Activated CD4-positive, alpha-beta T cell treated with anti-CD3 and anti-CD28 coated beads for 48 hours (primary cell): ENCODE data around the gene KCNK6.
"Not testable (repeated sequence)": the region's sequence is repeated elsewhere in the genome, so short reads cannot be mapped to it uniquely, and the experiment has no call there.

ENCODE experiments used
- DNase-seq: peaks from one replicate; pipeline ENCODE4 v3.0.0-alpha.2; 2020

Gene KCNK6

DNA sequence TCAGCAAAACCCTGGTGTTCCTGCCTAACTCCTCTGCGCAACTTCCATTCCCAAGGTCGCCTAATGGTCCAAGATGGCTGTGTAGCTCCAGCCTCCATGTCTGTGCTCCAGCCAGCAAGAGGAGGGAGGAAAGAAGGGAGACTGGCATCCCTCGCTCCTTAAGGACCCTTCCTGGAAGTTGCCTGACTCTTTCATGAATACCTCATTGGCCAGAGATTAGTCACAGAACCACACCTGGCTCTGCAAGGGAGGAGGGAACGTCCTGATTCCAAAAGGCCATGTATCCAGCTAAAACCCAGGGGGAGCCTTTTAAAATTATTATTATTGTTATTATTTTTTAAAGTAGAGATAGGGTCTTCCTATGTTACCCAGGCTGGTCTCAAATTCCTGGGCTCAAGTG, 4.8 kb downstream of the KCNK6 start:
- DNase-seq: no peak

DNA sequence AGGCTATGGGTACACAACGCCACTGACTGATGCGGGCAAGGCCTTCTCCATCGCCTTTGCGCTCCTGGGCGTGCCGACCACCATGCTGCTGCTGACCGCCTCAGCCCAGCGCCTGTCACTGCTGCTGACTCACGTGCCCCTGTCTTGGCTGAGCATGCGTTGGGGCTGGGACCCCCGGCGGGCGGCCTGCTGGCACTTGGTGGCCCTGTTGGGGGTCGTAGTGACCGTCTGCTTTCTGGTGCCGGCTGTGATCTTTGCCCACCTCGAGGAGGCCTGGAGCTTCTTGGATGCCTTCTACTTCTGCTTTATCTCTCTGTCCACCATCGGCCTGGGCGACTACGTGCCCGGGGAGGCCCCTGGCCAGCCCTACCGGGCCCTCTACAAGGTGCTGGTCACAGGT, 6.9 kb downstream of the KCNK6 start:
- DNase-seq: no peak

DNA sequence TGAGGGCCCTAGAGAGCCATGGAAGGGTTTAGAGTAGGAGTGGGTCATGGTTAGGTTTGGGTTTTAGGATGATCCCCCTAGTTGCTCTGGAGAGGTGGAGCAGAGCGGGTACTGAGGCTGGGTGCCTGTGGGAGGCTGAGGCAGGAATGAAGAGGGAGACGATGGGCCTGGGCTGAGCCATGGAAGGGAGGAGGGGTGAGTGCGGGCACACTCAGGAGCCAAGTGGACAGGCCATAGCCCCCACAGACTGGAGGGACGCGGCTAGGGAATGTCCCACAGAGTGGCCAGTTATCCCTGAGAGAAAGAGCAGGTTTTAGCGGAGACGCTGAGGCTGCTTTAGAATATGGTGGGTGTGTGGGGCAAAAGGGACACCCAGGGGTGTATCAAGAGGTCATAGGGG, 10.0 kb downstream of the KCNK6 start:
- no peak for DNase-seq

DNA sequence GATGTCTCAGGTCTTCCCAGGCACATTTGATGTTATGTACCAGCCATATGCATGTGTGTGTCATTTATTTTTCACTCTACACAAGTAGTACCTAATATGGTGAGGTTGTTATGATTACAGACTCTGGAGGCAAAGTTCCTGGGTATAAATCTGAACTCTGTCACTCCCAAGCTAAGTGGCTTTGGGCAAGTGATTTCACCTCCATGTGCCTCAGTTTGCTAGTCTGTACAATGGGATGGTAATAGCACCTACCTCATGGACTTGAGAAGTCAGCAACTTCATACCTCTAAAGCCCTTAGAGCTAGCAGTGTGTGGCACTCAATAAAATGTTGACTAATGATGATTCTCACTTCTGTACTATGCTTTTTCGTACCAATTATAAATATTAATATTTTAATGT, 12.1 kb downstream of the KCNK6 start:
- DNase-seq: no peak

DNA sequence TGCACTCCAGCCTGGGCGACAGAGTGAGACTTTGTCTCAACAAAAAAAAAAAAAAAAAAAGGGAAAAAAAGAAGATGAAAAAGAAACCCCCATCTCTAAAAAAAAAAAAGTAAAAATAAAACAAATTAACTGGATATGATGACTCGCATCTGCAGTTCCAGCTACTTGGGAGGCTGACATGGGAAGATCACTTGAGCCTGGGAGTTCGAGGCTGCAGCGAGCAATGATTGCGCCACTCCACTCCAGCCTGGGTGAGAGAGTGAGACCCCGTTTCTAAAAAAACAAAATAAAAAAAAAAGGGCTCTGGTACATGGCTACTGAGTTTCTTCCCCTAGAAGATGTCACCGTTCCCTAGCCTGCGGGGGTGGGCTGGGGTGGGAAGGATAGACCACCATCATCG, 13.6 kb downstream of the KCNK6 start:
- DNase-seq: no peak

DNA sequence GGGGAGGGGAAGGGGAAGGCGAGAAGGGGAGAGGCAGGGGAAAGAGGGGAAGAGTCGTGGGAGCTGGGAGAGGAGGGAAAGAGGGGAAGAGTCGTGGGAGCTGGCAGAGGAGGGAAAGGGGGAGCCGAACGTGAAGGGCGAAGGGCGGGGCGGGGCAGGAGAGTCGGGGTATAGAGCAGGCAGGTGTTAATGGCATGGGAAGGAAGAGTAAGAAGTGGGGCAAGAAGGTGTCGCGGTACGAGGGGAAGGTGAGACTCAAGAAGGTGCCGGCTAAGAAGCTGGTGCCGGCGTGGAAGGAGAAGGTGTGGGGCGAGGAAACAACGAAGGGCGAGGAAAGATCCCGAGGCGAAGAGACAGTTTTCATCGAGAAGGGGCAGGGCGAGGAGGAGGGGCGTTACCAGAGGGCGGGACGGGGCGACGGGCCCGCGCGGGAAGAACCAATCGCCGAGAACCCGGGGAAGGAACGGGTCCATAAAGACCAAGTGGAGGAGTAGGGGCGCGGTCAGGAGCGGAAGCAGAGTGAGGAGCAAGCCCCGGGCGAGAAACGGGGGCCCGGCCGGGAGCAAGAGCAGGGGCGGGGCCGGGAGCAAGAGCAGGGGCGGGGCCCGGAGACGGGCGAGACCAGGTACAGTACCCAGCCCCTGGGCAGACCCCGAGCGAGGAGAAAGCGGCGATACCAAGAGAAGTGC, 16.4 kb downstream of the KCNK6 start:
- peak; percentile 98 for DNase-seq

DNA sequence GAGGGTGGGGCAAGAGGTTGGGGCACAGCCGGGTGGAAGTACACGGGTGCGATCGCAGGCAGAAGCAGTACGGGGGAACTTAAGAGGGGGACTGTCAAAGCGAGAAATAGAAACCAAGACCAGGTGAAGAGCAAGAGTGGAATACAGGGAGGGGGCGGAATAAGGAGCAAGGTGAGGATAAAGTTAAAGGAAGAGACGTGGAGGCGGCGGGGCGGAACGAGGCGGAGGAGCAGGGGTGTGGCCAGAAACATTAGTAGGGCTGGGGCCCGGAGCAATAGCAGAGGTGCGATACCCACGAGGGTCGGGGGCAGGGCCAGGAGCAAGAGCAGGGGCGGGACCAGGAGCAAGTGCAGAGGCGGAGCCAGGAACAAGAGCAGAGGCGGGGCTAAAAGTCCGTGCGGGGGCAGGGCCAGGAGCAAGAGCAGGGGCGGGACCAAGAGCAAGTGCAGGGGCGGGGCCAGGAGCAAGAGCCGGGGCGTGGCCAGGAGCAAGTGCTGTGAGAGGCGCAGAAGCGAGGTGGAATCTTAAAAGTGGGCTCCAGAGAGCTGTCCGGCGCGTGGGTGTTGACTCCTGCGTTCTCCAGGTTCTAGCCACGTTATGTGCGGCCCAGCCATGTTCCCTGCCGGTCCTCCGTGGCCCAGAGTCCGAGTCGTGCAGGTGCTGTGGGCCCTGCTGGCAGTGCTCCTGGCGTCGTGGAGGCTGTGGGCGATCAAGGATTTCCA, 17.2 kb downstream of the KCNK6 start:
- DNase-seq: peak; percentile 98

DNA sequence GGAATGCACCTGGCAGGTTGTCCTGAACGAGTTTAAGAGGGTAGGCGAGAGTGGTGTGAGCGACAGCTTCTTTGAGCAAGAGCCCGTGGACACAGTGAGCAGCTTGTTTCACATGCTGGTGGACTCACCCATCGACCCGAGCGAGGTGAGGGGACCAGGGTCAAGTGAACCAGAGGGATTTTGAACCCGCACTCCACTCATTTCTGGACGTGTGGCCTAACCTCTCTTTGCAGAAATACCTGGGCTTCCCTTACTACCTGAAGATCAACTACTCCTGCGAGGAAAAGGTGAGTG, 17.7 kb downstream of the KCNK6 start:
- no peak for DNase-seq

DNA sequence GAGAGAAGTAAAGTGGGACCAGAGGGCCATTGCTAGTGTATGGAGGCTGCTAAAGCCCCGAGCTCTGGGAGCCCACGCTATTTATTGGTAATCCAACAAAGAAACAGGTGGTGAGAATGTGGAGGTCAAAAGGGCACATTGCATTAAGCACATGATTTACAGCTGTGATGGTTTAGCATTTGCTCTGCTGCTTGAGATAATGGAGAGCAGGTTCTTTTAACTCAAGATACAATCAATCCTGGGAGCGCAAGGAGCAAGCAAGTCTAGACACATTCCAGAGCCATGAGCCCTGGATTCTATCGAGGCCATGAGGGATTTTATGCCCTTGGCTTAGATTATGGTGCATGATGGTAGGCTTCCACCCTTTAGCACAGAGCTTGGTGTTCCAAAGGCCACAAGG, 19.4 kb downstream of the KCNK6 start:
- DNase-seq: not testable (repeated sequence)

DNA sequence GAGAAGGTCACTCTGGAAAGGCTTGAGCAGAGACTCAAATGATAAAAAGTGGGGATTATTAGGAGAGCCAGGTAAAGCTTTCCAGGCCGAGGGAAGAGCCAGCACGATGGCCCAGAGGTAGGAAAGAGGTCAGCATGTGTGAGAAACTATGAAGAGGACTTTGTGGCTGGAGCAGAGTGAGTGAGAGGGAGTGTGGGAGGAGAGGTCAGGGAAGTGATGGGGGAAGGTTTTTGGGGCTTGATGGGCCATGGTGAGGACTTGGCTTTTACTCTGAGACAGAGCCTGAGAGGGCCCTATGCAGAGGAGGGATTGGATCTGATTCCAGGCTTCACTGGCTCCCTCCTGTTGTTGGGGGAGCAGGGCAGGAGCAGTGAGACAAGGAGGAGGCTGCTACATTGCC, 21.3 kb downstream of the KCNK6 start:
- DNase-seq: no peak

DNA sequence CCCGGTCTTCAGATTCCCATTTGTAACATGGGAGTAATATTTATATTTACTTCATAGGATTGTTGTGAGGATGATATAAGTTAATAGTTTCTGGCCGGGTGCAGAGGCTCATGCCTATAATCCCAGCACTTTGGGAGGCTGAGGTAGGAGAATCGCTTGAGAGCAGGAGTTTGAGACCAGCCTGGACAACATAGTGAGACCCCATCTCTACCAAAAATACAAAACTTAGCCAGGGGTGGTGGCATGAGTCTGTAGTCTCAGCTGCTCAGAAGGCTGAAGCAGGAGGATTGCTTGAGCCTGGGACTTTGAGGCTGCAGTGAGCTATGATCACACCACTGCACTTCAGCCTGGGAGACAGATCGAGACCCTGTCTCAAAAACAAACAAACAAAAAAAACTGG, 27.2 kb downstream of the KCNK6 start:
- no peak for DNase-seq

DNA sequence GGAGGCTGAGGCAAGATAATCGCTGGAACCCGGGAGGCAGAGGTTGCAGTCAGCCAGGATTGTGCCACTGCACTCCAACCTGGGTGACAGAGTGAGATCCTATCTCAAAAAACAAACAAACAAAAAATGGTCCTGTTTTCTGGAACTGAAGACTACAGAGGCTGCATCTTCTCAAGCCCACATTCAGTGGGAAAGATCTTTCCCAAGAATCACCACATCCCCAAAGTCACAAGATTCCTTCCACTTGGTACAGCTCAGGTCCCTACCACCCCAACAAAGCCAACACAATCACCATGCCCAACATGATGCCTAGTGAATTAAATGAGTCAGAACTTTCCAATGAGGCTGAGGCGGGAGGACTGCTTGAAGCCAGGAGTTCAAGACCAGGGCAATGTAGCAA, 31.2 kb downstream of the KCNK6 start:
- no peak for DNase-seq

DNA sequence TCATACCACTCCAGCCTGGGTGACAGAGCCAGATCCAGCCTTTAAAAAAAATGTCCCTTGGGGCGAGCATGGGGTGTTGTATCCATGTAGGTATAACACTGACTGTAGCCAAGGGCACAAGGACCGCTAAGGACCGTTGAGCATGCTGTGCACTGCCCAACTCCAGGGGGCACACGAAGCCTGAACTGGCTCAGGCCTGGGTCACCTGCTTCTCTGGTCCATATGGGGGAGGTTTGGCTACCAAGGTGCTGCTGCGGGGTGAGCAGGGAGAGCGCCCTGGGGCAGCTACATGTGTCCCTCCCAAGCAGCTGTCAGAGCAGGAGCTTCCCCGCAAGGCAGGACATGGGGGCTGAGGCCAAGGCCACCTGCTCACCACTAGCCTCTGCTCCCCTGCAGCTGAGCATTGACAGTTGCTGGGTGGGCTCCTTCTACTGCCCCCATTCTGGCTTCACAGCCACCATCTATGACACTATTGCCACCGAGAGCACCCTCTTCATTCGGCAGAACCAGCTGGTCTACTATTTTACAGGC, 32.3 kb downstream of the KCNK6 start:
- no peak for DNase-seq

DNA sequence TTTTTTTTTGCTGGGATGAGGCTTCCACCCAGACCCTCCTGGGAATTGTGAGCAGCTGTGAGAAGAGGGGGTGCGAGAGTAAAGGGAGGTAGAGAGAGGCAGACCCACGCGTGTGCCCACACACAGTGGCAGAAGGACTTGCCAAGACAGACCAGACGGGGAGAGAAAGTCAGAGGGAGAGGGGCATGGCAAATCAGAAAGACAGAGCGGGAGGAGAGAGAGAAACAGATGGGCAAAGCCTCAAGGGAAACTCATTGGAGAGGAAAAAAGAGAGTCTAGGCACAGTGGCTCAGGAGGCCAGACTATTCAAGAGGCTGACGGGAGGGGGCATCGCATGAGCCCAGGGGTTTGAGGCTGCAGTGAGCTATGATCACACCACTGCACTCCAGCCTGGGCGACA, 33.0 kb downstream of the KCNK6 start:
- DNase-seq: no peak

DNA sequence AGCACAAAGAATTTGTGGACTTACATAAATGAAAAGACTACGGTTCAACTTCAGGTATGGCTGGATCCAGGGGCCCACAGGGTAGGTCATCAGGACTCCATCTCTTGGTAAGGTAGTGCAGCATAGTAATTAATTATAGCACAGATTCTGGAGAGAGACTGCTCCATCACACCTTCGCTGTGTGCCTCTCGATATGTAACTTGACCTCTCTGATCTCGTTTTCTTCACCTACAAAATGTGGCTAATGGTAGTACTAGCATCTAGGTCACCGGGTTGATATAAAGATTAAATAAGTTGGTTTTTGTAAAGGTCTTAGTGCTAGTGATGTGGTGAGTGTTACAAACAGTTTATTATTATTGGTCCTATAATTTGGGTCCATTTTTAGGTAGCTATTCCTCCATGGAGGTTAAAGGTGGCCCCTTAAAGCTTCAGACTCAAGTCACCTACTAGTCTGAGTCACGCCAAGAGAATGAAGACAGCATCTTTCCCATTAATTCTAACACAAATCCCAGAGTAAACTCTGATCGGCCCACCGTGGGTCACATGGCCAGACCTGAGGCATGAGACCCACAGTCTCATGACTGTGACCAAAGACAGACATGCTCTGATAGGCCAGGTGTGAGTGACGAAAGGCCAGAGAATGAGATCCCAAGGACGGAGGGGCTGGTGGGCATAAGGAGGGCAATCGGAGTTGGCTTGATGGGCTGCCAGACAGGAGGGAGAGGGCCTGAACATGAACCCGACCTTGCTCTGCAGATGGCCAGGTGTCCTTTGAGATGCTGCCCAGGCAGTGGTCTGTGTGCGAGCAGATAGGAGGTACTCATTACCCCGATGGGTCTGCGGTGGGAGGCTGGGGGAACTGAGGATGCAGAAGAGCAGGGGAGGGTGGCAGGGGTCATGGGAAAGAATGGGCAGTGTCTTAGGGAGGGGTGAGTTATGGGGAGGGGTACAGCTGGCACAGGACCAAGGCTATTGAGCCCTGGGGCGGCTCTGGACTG, 36.4 kb downstream of the KCNK6 start:
- no peak for DNase-seq

DNA sequence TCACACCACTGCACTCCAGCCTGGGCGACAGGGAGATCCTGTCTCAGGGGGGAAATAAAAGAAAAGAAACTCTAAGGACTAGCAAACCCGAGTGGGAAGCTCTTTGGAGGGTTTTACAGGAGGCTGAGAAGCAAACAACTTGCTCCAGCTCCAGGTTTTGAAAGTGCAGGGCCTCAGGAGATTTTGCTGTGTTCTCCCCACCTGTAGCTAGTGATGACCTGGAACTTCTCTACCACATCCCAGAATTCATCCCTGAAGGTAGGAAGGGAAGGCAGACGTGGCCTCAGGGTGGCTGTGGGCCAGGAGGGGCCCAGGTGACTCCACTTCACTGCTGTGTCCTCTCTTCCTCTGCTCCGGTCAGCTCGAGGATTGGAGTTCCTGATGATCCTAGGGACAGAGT, 38.4 kb downstream of the KCNK6 start:
- no peak for DNase-seq

DNA sequence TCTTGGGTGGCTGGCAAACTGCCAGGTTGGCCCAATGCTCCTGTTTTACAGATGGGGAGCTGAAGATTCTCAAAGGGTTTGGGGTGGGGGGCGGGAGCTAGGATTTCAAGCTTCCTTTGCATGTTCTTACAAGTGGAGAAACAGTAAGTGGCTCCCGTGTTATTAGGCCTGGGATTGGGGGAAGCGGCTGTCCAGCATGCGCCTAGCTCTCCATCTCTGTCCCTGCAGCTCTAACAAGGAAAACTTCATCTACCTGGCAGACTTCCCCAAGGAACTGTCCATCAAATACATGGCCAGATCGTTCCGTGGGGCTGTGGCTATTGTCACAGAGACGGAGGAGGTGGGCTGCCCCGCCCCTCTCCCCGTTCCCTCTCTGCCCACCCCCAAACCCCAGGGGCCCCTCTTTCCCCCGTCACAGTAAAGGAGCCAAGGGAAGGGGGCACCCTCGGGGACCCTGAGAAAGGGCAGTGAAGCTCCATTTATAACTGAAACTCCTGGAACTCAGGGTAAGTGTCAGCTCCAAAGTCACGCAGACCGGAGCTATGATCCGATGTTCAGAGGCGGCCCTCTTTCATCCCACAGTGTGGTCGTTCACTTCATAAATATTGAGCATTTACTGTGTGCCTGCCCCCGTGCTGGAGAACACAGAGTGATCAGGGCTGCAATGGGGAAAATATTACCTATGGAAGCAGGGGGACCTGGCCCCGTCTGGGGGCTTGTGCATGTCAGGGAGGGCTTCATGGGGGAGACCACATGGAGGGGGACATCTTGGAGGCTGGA, 39.8 kb downstream of the KCNK6 start:
- no peak for DNase-seq

DNA sequence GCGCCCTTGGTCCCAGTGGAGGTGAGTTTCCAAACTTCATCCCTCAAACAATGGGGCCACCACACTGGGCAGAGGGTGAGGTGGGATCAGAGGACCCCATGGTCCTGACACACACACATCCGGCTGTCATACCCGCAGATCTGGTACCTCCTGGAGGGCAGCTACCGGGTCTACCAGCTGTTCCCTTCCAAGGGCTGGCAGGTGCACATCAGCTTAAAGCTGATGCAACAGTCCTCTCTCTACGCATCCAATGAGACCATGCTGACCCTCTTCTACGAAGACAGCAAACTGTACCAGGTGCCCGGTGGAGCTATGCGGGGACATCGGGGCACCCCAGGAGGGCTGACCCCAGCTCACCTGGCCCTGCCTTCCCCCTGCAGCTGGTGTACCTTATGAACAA, 40.7 kb downstream of the KCNK6 start:
- DNase-seq: no peak

DNA sequence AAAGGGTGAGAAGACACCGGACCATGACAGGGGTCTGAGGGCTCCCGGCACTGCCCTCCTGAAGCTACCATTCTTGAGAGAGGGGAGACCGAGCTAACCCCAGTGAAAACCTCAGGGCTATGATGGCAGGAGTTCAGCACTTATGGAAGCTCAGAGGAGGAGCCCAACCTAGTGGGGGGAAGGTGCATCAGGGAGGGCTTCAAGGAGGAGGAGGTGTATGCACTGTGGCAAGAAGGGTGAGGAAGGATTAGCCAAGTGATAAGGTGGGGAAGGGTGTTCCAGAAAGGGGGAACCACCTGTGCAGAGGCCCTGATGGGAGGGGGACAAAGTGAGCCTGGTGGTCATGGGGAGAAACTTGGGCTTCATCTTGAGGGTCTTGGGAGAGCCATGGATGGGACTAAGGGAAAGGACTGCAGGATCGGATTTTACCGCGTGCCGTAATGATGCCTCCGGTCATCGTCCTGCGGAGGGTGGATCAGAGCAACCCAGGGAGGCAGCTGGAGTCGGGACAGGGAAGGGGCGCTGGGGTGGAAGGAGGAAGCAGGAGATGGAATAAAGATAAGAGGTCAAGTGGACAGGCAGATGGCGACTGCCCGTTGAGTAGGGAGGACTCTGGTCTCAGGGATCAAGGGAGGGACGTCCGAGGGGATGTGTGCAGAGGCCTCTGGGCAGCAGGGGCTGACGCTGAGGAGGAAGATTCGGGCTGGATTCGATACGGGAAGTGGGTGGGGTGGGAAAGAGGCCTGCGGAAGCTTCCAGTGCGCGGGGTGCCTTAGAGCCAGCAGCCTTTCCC, 41.4 kb downstream of the KCNK6 start:
- DNase-seq: no peak

DNA sequence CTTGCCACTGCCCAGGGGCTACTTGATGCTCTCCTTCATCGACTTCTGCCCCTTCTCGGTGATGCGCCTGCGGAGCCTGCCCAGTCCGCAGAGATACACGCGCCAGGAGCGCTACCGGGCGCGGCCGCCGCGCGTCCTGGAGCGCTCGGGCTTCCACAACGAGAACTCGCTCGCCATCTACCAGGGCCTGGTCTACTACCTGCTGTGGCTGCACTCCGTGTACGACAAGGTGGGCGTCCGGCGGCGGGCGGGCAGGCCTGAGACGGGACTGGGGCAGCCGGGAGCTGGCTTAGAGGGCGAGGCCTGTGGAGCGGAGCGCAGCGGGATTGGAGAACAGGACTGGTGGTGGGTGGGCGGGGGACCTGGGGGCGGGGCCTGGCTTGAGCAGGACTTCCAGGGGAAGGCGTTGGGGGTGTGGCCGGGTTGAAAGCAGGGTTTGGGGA, 42.0 kb downstream of the KCNK6 start:
- peak; percentile 83 for DNase-seq

DNA sequence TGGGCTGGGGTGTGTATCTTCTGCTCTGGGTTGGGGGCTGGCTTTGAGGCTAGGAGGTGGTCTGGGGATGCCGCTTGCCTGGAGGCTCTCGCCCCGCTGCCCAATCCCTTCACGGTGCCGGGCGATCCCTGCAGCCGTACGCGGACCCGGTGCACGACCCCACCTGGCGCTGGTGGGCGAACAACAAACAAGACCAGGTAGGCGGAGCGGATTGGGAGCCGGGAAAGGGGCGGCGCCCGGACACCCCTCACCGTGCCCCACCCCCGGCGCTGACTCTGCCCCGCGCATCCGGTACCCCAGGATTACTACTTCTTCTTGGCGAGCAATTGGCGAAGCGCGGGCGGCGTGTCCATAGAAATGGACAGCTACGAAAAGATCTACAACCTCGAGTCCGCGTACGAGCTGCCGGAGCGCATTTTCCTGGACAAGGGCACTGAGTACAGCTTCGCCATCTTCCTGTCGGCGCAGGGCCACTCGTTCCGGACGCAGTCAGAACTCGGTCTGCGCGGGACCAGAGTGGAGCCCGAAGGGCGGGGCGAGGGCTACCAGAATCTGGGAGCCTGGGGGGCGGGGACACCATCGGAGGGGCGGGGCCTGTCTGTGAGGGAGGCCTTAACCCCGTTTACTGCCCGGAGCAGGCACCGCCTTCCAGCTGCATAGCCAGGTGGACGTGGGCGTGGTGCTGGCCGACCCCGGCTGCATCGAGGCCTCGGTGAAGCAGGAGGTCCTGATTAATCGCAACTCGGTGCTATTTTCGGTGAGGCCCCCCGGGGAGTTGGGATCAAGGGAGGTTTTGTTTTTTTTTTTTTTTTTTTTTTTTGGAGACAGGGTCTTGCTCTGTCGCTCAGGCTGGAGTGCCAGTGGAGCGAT, 42.7 kb downstream of the KCNK6 start:
- peak; percentile 94 for DNase-seq
